GM12873 (cell line): ENCODE results near the gene ING5.

Source experiments
- TF ChIP-seq, protein P1 (sequence below): IDR thresholded peaks from 2 replicates; pipeline ENCODE4 v1.5.1; 2012; ENCODE audit warnings: low read depth, mild to moderate bottlenecking, moderate library complexity, low read length, control low read depth; ENCODE audit not compliant: insufficient read depth; ENCODE audit errors: missing control alignments

The ING5 gene

DNA sequence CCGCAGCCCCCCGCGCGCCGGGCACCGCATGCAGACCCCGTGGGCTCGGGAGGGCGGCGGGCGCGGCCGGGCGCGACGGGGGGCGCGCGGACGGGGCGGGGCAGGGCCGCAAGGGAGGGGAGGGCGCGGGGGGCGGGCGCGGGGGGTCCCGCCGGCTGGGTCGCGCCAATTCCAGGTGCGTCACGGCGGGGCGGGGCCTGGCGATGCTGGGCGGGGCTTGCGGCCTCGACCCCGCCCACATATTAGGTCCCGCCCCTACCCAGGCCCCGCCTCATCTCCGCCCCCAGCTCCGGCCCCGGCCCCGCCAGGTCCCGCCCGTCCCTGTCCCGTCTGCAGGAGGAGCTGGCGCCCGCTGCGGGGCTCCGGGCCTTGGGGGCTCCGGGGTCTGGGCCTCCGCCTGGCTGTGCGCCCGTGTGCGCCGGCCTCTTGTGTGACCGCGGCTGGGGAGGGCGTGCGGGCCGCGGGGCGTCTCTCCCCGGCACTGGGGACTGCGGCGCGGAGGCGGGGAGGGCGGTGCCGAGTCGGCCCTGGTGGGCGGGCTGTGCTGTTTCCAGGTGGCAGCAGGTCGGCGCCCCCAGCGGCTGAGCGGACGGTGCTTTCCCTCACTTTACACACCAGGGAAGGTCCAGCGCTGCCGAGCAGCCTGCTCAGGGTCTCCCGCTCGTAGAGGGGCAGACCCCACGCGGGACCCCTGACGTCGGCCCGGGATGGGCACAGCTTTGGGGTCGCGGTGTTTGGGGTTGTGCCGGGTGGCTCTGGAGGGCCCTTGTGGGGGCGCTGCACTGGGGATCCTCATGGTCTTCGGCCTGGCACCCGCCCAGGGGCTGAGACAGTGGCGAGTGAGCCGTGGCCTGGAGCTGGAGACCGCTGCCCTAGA is 554 bp downstream of the ING5 start:
- TF ChIP-seq, protein P1, sequence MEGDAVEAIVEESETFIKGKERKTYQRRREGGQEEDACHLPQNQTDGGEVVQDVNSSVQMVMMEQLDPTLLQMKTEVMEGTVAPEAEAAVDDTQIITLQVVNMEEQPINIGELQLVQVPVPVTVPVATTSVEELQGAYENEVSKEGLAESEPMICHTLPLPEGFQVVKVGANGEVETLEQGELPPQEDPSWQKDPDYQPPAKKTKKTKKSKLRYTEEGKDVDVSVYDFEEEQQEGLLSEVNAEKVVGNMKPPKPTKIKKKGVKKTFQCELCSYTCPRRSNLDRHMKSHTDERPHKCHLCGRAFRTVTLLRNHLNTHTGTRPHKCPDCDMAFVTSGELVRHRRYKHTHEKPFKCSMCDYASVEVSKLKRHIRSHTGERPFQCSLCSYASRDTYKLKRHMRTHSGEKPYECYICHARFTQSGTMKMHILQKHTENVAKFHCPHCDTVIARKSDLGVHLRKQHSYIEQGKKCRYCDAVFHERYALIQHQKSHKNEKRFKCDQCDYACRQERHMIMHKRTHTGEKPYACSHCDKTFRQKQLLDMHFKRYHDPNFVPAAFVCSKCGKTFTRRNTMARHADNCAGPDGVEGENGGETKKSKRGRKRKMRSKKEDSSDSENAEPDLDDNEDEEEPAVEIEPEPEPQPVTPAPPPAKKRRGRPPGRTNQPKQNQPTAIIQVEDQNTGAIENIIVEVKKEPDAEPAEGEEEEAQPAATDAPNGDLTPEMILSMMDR, result peak; percentile 71

DNA sequence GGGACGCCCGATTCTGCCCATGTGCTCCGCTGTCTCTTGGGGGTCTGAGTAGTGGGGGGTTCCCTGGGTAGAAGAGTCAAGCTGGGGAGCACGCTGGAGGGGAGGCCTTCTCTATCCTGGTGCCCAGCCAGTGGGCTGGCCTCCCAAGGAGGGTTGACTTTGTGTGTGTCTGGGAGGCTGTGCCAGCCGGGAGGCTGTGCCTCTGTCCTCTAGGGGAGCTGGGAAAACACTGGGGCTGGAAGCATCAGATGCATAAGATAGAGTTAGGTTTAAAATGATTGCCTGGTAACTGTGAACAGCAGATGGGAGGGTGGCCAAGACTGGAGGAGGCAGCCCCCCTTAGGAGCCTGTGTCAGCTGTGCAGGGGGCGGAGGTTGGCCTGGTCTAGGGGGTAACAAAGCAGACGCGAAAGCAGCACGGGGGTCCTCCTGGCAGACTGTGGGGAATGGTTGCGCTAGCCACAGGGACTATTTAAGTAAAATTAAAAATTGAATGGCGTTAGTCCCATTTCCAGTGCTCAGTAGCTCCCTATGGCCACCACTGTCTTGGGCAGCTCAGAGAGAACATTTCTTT is 1.3 kb downstream of the ING5 start:
- TF ChIP-seq, protein P1, result no peak

DNA sequence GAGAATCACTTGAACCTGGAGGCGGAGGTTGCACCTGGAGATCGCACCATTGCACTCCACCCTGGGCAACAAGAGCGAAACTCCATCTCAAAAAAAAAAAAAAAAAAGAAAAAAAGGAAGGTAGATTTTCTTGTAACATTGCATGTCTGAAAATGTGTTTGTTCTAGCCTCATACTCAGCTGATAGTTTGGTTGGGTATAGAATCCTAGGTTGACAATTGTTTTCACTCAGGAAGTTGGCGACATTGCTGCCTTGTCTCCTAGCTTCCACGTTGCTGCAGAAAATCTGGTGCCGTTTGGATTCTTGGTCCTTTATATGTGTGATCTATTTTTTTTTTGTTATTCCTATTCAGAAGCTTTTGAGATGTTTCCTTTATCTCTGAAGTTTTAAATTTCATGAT is 4.7 kb downstream of the ING5 start:
- TF ChIP-seq, protein P1, result no peak

DNA sequence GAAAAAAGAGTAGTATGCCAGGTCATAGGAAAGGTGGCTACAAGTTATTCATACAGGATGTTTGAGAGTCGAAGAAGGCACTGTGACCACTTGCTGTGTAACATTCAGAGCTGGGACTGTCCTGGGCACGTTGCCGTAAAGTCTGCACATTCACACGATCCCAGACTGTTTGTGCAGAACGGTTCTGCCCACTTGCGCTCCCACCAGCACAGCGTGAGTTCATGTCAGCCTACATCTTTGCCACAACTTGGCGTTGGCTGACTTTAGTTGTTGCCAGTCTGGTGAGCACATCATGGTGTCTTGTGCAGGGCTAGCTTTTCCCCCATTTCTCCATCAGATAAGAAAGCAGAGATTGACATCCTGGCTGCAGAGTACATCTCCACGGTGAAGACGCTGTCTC is 7.0 kb downstream of the ING5 start:
- TF ChIP-seq, protein P1, result no peak

DNA sequence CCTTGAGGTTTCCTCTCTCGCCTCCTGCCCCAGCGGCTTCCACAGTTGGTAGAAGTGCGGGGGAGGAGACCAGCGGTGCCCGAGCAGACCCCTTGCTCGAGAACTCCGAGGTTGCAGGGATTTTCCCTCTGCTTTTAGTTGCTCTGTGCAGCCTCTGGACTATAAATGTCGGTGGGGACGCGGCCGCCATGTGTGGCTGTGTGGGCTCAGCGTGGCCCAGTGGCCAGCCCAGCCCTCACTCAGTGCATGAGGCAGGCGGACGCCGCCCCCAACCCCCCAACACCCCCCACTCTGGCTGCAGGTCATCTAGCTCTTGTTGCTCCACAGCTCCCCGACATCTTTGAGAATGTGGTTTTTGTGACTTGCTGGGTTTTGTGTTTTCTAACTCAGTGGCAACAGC is 17.3 kb downstream of the ING5 start:
- TF ChIP-seq, protein P1, result no peak

DNA sequence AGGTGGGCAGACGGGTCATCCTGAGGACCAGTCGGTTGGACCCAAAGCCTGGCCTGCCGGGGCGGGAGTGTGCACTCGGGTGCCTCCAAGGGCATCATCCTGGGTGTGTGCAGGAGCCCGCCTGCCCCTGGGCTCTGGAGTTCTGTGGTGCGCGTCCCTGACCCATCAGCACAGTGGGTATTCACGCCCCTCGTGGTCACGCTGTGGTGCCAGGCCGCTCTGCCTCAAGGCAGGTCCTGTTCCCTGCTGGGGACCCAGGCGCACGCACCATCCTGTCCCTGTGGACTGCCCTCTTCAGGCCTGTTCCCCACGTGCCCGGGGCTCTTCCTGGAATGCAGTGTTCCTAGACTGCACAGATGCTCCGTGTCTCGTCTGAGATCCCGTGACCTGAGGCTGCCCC is 18.3 kb downstream of the ING5 start:
- TF ChIP-seq, protein P1, result no peak

DNA sequence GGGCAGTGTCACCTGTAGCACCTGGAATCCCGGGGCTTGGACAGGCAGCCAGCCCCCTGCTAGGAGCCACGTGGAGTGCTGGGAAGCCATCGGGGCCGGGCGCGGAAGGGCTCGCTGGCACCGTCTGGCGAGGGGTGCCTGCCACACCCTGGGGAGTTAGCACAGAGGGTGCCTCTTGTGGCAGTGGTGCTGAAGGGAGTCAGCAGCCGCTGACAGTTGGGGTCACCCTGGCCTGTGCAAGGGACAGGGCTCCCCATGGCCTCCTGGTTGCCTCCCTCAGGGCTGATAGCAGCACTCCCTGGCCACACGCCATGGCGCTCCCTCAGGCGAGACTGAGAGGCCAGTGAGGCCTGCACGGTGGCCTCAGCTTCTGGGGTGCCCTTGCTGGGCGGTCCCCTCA is 18.7 kb downstream of the ING5 start:
- TF ChIP-seq, protein P1, result no peak
